DMS 273 (cell line): ENCODE data around the gene MYO1D.

Experiments
- DNase-seq: peaks from one replicate; lab custom pipeline; 2025; ENCODE audit not compliant: unreplicated experiment; lab: John Stamatoyannopoulos, UW

MYO1D gene

DNA sequence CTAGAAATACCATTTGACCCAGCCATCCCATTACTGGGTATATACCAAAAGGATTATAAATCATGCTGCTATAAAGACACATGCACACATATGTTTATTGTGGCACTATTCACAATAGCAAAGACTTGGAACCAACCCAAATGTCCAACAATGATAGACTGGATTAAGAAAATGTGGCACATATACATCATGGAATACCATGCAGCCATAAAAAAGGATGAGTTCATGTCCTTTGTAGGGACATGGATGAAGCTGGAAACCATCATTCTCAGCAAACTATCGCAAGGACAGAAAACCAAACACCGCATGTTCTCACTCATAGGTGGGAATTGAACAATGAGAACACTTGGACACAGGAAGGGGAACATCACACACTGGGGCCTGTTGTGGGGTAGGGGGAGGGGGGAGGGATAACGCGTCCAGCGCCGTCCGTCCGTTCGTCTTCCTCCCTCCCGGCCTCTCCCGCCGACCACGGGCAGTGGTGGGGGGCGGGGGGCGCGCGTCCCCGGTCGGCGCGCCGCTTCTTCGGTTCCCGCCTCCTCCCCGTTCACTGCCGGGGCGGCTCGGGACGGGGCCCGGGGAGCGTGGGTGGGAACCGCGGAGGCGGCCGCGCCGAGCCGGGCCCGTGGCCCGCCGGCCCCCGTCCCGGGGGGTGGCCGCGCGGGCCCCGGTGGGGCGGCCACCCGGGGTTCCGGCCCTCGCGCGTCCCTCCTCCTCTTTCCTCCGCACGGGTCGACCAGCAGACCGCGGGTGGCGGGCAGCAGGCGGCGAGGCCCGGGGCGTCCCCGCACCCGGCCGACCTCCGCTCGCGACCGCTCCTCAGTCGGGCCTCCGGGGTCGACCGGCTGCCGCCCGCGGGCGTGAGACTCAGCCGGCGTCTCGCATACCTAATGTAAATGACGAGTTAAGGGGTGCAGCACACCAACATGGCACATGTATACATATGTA is 54.7 kb downstream of the MYO1D start:
- peak; percentile 56 for DNase-seq

DNA sequence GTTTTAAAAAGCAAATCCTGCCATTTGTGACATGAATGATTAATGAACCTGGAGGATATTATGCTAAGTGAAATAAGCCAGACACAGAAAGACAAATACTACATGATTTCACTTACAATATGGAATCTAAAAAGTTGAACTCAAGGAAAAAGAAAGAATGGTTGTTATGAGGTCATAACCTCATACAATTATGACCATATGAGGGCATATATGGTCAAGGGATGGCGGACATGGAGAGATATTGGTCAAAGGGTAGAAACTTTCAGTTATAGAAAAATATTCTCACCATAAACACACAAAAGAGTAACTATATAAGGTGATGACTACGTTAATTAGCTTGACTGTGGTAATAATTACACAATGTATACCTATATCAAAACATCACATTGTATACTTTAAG is 56.5 kb downstream of the MYO1D start:
- DNase-seq, result no peak

DNA sequence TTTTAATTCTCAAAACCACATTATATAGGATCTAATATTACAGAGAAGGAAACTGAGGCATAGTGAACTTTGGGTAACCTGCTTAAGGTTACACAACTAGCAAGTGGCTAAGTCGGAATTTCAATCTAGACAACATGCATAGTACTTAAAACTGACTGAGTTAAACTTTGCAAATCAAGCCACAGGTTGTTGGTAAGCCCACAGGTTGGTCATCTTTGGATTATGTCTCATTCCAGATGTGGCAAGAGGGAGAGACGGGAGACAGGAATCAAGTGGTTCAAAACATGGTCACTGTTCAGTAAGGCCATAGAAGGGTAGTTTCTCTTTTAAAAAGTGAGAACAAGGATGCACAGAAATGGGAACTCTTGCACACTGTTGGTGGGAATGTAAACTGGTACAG is 57.1 kb downstream of the MYO1D start:
- DNase-seq, result no peak

DNA sequence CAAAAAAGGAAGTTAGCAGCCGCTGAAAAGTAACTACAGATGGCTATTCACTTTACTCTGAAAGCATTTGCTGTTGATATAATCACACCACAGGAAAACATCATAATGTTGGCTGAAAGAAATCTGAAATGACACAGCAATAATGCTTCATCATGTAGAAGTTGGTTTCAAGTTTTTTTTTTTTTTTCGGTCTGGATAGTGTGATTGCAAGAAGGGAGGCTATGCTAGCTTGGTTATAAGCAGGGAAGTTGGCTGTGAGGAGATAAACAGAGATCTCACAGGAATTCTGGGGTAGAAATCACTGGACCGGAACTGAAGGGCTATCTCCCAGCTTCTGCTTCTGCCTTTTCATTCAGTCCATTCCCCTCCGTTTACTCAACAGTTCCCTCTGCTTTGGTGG is 57.9 kb downstream of the MYO1D start:
- DNase-seq, result peak; percentile 9

DNA sequence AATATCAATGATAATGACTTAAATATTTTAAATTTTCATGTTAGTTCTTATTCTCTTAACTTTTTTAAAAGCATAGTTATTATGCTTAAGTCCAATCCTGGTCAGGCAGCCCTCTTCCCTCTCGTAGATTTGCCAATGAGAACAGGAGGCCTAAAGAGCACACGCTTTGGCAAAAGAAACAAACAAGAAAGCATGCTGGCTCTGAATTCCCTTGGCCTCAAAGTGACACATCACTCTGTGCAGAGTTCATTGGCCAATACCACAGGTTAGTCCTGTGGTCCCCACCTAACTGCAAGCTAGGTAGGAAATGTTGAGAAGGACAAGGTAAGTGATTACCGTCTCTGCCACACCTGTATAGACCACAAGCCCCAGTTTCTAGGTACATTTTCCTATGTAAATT is 61.5 kb downstream of the MYO1D start:
- DNase-seq, result no peak

DNA sequence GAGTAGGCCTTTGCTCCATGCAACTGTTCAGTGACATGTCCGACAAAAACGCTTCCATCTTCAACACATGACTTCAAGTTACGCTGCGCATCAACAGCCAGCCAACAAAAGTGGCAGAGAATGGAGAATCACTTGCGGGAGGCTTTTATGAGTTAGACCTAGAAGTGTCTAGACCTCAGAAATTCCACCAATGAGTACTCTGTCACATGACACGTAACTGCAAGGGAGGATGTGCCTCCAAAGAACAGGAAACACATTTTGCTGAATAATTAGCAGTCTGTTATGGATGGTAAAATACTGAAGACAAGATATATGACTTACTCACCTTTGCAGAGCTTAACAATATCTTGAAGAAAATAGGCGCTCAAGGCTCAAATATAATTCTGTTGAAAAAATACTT is 62.1 kb downstream of the MYO1D start:
- DNase-seq, result no peak

DNA sequence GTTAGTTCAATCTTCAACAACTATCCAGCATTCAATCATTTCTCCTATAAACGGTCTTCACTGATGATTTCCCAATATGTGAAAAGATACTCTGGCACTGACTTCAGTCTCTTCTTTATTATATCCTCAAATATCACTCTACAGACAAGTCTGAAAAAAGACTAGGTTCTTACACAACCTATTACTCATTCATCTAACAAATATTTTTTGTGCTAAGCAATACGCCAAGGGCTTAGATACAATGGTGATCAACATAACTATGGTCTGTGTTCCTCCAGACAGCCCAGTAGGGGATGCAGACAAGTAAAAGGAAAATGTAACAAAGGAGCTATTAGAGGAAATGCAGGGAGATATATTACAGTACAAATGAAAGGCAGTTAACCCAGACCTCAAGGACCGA is 63.9 kb downstream of the MYO1D start:
- no peak for DNase-seq

DNA sequence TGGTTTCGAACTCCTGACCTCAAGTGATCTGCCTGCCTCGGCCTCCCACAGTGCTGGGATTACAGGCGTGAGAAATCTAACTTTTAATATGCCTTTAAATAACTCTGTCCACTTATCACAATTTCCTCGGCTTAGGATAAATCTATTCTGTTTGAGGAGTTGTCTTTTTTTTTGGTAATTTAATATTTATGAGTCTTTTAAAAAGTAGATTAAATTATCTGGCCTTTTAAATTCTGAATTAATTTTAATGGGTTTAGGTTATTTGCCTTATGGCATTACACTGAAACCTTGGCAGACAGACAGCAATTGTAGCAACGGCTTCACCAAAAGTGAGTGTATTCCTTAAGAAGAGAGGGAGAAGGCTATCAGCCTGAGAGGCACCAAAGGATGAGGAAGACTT is 66.2 kb downstream of the MYO1D start:
- DNase-seq, result no peak

DNA sequence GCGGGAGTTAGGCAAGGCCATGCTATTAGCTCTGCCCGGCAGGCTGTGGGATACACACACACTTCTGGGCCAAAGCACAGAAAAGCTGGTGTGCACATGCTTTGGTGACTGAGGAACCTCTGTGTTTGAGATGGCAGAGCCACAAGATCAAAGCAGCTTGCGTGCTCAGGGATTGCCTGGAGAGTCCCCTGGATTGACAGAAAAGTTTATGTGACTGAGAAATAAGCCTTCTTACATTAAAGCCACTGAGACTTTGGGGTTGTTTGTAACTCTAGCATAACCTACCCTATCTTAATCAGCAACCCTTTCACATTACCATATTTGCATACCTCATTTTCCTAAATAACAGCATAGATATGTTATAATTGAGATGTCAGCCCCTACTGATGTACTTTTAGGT is 69.3 kb downstream of the MYO1D start:
- DNase-seq, result no peak

DNA sequence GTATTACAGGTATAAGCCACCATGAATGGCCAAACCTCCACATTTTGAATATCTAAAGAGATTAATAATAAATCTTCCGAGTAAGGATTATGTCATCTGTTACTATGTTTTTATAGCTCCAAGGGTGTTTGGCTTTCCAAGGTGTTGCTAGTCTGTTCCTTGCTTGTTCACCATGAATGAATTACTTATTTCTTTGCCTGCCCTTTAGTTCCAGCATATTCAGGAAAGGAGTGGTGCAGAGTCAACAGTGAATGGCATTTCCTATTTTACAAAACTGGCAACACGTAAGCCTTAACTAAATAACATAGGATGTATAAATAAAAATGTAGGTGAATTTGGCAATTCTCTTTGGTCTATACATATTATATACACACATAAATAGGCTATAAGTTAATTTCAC is 70.3 kb downstream of the MYO1D start:
- DNase-seq, result no peak

DNA sequence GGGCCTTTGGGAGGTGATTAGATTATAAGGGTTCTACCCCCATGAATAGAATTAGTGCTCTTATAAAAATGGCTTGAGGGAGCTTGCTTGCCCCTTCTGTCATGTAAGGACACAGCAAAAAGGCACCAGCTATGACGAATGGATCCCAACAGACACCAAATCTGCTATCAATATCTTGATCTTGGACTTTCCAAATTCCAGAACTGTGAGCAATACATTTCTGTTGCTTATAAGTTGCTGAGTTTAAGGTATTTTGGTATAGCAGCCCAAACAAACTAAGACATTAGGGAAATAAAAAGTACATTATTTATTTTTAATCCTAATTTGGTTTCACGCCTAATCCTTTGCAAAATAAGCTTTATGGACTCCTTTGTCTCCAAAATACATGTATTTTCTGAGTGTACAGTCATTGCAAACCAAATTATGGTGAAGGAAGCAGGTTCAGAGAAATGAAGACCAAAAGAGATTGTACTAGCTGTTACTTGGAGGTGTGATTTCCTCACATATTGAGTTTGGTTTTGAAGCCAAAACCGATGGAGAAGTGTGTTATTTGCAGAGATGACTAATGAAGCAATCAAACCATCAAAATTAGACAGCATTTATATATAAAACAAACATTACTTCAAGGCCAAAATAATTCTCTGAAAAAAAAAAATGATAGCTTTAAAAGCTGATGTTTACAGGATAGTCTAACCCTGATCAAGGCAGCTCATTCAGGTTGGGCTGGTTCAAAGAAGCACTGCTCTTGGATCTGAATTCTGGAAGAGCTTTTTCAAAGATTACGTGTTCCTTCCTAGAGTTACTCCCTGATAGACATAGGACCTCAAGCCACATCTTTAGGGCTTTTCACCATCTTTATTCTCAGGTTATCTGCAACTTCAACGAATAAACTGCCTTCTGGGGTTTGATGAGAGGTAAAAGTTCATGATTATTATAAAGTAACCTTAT is 71.6 kb downstream of the MYO1D start:
- DNase-seq, result no peak

DNA sequence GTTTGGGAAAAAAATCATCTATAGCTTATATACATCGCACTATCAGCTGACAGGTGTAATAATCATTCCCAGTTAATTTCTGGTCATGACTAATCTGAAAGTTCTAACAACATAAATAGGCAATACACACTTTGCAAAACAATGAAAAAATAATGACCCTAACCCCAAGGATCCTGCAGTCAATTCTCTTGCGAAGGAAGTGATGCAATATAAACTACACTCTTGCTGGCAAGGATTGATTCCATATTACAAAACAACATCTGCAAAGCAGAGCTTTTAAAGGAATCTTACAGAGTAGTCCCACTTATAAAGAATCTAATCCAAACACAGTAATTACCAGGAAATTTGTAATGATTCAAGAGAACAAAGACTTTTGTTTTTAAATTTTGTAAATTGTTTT is 73.4 kb downstream of the MYO1D start:
- no peak for DNase-seq

DNA sequence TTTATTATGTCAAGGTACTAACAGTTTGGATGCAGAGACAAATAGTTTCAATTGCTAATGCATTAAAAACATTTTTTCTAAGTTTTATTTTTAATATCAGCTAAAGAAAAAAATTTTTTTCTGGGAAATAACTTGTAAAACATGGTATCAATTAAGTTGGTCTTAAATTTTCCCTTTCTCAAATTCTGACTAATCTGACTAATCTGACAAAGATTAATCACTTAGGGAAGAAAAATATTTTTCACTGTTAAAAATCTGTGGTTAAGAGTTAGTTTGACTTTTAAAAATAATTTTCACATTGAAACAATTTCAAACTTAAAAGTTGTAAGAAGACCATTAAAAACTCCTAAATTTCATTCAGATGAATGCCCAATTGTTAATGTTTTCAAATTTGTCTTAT is 74.6 kb downstream of the MYO1D start:
- DNase-seq, result no peak

DNA sequence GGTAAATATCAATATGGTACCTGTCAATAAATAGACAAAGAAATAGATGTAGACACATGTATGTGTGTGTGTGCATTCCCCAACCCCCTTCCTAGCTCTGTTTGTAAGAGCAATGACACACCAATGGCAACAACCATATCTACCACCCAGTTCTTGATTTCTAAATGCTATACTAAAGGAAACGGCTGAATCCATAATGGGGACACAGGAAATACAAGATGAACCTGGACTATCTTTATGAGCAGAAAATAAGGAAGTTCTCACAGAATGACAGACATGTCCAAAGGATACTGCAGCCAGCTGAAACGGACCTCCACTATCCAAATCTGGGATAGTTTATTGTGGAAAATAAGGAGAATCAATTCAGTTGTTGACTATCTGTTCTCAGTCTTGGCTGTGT is 75.3 kb downstream of the MYO1D start:
- DNase-seq, result no peak

DNA sequence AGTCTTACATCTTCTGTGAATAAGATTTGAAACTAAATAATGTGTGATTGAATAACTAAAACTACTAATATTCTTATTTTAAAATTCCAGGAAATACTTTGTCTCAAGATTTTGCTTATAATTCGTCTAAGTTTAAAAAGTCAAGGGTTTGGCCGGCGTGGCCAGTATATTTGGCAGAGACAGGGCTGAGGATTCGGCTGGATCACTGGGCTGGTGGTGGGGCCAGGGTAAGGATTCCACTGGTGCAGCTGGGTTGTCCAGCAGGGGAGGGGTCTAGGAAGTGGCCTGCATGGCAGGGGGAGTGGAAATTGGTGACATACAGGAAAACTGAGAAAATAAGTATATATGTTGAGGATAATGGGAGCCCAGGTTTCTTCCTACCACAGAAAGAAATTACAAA is 75.7 kb downstream of the MYO1D start:
- DNase-seq, result no peak

DNA sequence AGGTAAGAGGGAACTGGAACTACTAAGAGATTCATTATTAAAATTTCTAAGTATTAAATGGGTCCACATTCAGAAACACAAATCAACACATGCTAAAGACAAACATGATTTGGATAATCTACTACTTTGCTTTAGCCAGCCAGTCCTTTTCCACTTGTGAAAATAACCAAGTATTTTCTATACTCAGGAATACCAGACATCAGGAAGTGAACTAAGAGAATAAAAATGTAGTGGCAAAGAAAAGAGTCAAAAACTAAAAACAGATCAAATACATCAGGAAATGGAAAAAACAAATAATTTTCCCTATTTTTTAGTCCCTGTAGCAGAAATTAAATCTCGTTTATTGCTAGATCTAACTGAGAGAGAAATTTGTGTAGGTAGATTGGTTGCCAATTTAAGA is 78.0 kb downstream of the MYO1D start:
- no peak for DNase-seq

DNA sequence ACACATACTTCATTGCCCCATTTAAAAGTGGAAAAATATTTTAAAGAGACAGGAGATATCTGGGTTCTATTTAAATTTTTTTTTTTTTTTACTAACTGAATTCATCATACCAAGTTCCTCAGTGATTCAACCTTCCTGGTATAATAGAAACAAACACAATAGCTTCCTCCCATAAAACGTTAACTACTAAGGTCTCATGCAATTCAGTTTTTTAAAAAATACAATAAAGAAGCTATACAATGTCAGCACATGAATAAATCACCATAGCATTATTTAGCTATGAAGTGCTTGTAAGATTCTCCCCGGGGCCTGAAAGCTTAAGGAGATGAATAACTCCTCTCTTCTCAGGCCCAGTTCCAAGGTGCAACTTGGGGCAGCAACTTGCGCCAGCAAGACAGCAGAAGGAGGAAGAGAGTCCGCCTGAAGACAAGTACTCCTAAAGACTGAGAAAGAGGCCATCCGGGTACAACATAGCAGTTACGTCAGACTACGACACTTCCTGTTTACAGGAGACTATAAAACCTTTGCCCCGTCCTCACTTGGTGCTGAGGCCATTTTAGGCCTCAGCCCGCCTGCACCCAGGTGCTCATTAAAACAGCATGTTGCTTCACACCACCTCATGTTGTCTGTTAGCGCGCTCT is 81.5 kb downstream of the MYO1D start:
- DNase-seq, result no peak

DNA sequence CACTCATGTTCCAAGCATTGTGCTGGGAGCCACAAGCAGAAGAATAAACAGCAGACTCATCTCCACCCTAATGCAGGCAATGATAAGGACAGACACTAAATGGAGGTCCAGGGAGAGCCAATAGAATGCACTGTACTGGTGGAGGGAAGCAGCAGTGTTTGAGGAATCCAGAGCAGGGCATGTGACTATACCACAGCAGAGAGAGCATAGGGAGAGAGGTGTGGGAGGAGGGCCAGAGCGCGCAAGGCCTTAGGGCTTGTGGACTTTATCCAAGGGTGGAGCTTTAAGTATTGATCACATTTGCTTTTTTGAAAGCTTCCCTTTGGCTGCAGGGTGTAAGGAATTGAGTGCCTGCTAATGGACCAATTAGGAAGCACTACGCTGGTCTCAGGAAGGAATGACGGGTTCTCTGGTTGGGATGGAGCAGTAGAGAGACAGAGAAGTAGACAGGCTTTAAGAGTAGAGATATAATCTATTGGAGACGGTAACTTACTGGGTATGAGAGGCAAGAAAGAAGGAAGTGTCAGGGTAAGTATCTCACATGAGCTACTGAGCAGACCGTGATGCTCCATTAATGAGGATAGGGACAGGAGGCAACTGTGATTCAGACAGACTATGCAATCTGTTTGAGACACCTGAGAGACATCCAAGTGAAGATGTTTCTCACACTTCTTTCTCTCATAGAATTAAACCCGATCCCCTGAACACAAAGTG is 82.2 kb downstream of the MYO1D start:
- DNase-seq, result no peak

DNA sequence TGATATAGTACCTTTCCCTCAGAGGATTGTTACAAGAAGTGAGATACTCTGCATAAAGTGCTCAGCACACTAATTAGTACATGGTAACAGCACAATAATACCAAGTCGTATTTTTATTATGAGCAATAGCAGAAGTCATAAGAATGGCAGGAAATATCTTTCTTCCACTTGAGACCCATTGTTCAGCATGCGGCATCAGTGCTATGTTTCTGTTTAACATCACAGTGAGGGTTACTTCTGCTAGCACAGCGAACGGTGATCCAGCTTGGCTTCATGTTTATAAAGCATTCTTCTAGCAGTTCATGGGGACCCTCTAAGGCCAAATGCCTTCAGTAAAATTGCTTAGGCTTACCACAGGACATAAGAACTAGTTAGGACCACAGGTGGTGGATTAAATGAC is 83.1 kb downstream of the MYO1D start:
- DNase-seq, result no peak

DNA sequence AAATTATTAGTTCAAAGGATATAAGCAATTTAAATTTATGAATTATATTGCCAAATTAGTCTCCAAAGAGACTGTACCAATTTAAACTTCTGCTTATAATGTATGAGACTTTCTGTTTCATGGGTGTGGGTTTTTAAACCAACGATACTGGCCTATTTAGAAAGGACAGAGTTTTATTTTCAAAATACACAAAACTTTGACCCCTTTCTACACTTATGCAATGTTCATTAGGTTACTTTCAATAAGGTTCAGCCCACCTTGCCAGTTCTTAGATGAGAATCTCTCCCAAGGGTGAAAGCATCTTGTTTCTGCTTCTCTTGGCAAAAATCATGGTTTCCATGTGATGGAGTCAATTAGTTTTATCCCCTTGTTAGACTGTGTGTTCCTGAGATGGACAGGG is 84.7 kb downstream of the MYO1D start:
- no peak for DNase-seq

DNA sequence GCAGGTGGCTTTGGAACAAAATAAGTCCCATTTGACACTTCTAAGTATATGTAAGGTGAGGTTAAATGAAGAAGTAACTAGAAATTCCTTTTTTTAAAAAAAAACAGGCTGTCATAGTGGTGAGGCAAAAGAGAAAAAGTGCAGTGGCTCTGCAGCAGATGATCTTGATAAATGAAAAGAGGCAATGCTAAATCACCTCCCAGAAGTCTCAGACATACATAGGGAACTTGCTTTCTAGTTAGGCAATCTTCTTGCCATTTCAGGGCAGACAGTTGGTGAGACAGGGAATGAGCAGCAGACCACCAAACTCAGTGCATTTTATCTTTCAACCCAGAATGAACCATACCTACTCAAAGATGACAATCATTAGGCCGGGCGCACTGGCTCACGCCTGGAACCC is 90.8 kb downstream of the MYO1D start:
- DNase-seq, result no peak
